SK-N-MC (cell line): ENCODE measurements around the gene SH2D3A.
"Not testable (repeated sequence)": the region's sequence is repeated elsewhere in the genome, so short reads cannot be mapped to it uniquely, and the experiment has no call there.

Source experiments
- EZH2 ChIP-seq: fragments of 200-600 bp; sonication (generic); IDR thresholded peaks from one replicate; pipeline ENCODE4 v1.6.1; 2017; ENCODE audit warnings: antibody characterized with exemption
- FOXP2 ChIP-seq: optimal IDR thresholded peaks from 2 replicates; pipeline ENCODE3; 2011; ENCODE audit warnings: mild to moderate bottlenecking, moderate library complexity; ENCODE audit not compliant: insufficient read depth; ENCODE audit errors: extremely low read length, control extremely low read depth
- POLR2AphosphoS5 ChIP-seq: IDR thresholded peaks from 2 replicates; pipeline ENCODE4 v1.6.1; 2012; ENCODE audit warnings: mild to moderate bottlenecking, low read depth, low read length, borderline replicate concordance

- TF ChIP-seq EZH2, POLR2AphosphoS5, FOXP2: not testable (repeated sequence)
Observed at GRCh38 chr19:6776045-6776444, 8.8 kb upstream of the SH2D3A start.
